Astrocyte (in vitro differentiated cells and primary cell): ENCODE results near the gene PEX11B. TPM values are rescaled to one million over a fixed set of nuclear protein-coding genes. Genes with fewer than 3 reads are reported as not detected.

Source experiments
- DNase-seq: peaks from one replicate; pipeline ENCODE4 v3.0.0-alpha.2; 2010; ENCODE audit warnings: low read depth
- FAIRE-seq: peaks from 2 replicates; lab custom pipeline; 2011; peaks lifted over from hg19 to GRCh38; lab: Jason Lieb, UNC
- H2AFZ ChIP-seq: 2 replicates; pipeline ENCODE4 v1.6.0; 2012; ENCODE audit warnings: low read depth, low read length, inconsistent platforms
- H3K27ac ChIP-seq: 2 replicates; pipeline ENCODE4 v1.5.1; 2011; ENCODE audit warnings: low read depth, low read length, inconsistent platforms
- H3K27me3 ChIP-seq: 2 replicates; pipeline ENCODE4 v1.6.0; 2011; ENCODE audit warnings: low read length, inconsistent platforms; ENCODE audit not compliant: insufficient read depth
- H3K36me3 ChIP-seq: 2 replicates; pipeline ENCODE4 v1.5.1; 2011; ENCODE audit warnings: low read length, inconsistent platforms; ENCODE audit not compliant: insufficient read depth
- H3K4me1 ChIP-seq: 2 replicates; pipeline ENCODE4 v1.5.1; 2011; ENCODE audit warnings: low read length, inconsistent platforms; ENCODE audit not compliant: insufficient read depth
- H3K4me2 ChIP-seq: 2 replicates; pipeline ENCODE4 v1.6.0; 2012; ENCODE audit warnings: low read length, inconsistent platforms
- H3K4me3 ChIP-seq: 2 replicates; pipeline ENCODE4 v1.5.1; 2011; ENCODE audit warnings: low read depth, mild to moderate bottlenecking, low read length, inconsistent platforms; ENCODE audit not compliant: insufficient read depth
- H3K79me2 ChIP-seq: 2 replicates; pipeline ENCODE4 v1.6.0; 2012; ENCODE audit warnings: mild to moderate bottlenecking, low read length, inconsistent platforms; ENCODE audit not compliant: insufficient read depth
- H3K9ac ChIP-seq: 2 replicates; pipeline ENCODE4 v1.6.0; 2012; ENCODE audit warnings: mild to moderate bottlenecking, low read length, inconsistent platforms
- H3K9me3 ChIP-seq: 2 replicates; pipeline ENCODE4 v1.5.1; 2012; ENCODE audit warnings: low read depth, mild to moderate bottlenecking, low read length, inconsistent platforms; ENCODE audit not compliant: insufficient read depth
- H4K20me1 ChIP-seq: 2 replicates; pipeline ENCODE4 v1.6.0; 2012; ENCODE audit warnings: low read length, inconsistent platforms; ENCODE audit not compliant: insufficient read depth
- H3K27ac Mint-ChIP-seq: one replicate; pipeline ENCODE4 v1.8.0; 2021; ENCODE audit warnings: mild to moderate bottlenecking, mixed read lengths; ENCODE audit not compliant: unreplicated experiment
- H3K27me3 Mint-ChIP-seq: one replicate; pipeline ENCODE4 v1.8.0; 2021; ENCODE audit warnings: low read depth, mixed read lengths; ENCODE audit not compliant: unreplicated experiment
- H3K36me3 Mint-ChIP-seq: one replicate; pipeline ENCODE4 v1.8.0; 2021; ENCODE audit warnings: low read depth, mixed read lengths; ENCODE audit not compliant: unreplicated experiment
- H3K4me1 Mint-ChIP-seq: one replicate; pipeline ENCODE4 v1.8.0; 2021; ENCODE audit warnings: low read depth, mixed read lengths; ENCODE audit not compliant: unreplicated experiment
- H3K4me3 Mint-ChIP-seq: one replicate; pipeline ENCODE4 v1.8.0; 2021; ENCODE audit warnings: mild to moderate bottlenecking, moderate library complexity, mixed read lengths; ENCODE audit not compliant: unreplicated experiment
- H3K9me3 Mint-ChIP-seq: one replicate; pipeline ENCODE4 v1.8.0; 2021; ENCODE audit warnings: mild to moderate bottlenecking, mixed read lengths; ENCODE audit not compliant: unreplicated experiment
- EZH2 ChIP-seq: IDR thresholded peaks from 2 replicates; pipeline ENCODE4 v1.6.1; 2012; ENCODE audit warnings: mild to moderate bottlenecking, low read length, inconsistent platforms; ENCODE audit not compliant: insufficient read depth
- total RNA-seq: library from RNA; stranded (reverse); gene quantifications from 2 replicates; pipeline ENCODE4 v1.2.1, GENCODE V29; 2021
- TF ChIP-seq, protein P1 (sequence below): IDR thresholded peaks from 2 replicates; pipeline ENCODE4 v1.5.1; 2011; ENCODE audit warnings: low read depth, mild to moderate bottlenecking, inconsistent platforms, low read length, moderate library complexity; ENCODE audit not compliant: insufficient read depth

PEX11B gene
- total RNA-seq, 1 donor from 2014 or later: 20.7 TPM

DNA sequence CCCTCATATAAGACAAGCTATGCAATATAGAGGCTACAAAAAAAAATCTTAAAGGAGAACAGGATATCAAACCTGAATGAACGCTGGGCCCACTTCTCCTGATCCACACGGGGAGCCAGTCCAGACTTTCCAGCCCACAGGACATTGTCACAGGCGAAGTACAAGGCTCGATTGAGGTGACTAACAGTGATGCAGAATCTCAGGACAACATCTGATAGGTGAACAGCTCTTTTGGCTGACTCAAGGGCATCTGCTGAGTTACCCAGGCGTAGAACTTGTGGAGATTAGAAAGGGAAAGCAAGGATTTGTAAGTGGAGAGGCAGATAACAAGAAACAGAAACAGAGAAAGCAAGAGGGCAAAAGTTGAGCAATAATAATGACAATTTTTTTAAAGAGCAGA is 1.8 kb downstream of the PEX11B start:
- peaks cover 20% of the 10 kb centered on the region for H3K4me1 ChIP-seq
- Mint-ChIP-seq H3K36me3 (peaks cover 10% of the 10 kb centered on the region), H3K27ac (peak overlapping the region; percentile 28), H3K27me3 (no peaks in the 10 kb centered on the region), H3K4me1 (peaks cover 13% of the 10 kb centered on the region), H3K9me3 (no peaks in the 10 kb centered on the region), H3K4me3 (peak overlapping the region; percentile 77)
- no peak overlapping the region for H3K4me3 ChIP-seq
- peaks cover 14% of the 10 kb centered on the region for H3K79me2 ChIP-seq
- H3K9me3 ChIP-seq: no peaks in the 10 kb centered on the region
- H3K36me3 ChIP-seq: peaks cover 9% of the 10 kb centered on the region
- no peaks in the 10 kb centered on the region for H3K27me3 ChIP-seq
- no peaks in the 10 kb centered on the region for H4K20me1 ChIP-seq
- H2AFZ ChIP-seq: no peak overlapping the region
- no peak overlapping the region for H3K27ac ChIP-seq
- peak overlapping the region; percentile 33 for H3K4me2 ChIP-seq
- peak; percentile 5 for DNase-seq
- no peak for TF ChIP-seq EZH2
- TF ChIP-seq, protein P1, sequence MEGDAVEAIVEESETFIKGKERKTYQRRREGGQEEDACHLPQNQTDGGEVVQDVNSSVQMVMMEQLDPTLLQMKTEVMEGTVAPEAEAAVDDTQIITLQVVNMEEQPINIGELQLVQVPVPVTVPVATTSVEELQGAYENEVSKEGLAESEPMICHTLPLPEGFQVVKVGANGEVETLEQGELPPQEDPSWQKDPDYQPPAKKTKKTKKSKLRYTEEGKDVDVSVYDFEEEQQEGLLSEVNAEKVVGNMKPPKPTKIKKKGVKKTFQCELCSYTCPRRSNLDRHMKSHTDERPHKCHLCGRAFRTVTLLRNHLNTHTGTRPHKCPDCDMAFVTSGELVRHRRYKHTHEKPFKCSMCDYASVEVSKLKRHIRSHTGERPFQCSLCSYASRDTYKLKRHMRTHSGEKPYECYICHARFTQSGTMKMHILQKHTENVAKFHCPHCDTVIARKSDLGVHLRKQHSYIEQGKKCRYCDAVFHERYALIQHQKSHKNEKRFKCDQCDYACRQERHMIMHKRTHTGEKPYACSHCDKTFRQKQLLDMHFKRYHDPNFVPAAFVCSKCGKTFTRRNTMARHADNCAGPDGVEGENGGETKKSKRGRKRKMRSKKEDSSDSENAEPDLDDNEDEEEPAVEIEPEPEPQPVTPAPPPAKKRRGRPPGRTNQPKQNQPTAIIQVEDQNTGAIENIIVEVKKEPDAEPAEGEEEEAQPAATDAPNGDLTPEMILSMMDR: no peak
- H3K9ac ChIP-seq: peak overlapping the region; percentile 27
- FAIRE-seq: no peak

DNA sequence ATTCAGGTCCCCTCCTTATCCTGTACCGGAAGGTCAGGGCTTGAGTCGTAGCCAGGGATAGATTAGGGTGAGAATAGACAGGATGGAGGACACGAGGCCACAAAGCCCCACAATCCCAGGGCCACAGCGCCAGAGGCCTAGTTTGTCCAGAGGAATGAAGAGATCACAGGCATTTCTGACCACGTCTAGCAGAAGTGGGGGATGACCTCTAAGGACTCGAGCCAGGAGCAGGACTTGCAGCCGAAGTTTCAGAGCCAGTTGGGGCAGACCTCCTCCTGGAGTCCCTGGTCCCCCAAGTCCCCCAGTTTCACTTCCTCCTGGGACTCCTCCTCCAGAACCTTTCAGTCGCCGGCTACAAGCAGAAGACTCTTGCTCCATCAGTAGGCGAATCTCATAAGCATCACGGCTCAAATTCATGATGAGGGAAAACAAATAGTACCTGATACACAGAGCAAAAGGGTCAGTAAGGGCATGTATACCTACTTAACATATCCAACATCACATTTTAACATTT is 6.3 kb downstream of the PEX11B start:
- Histone ChIP-seq H3K79me2 (peaks cover 7% of the 10 kb centered on the region), H3K9me3 (no peaks in the 10 kb centered on the region), H3K4me2 (no peak overlapping the region), H4K20me1 (no peaks in the 10 kb centered on the region), H3K4me3 (no peak overlapping the region), H3K27ac (no peak overlapping the region), H3K4me1 (peaks cover 16% of the 10 kb centered on the region), H3K9ac (no peak overlapping the region), H3K27me3 (no peaks in the 10 kb centered on the region), H3K36me3 (peaks cover 18% of the 10 kb centered on the region), H2AFZ (no peak overlapping the region)
- FAIRE-seq (no peak), DNase-seq (no peak)
- no peak for TF ChIP-seq EZH2
- TF ChIP-seq, protein P1: no peak
- Mint-ChIP-seq H3K9me3 (no peaks in the 10 kb centered on the region), H3K27me3 (no peaks in the 10 kb centered on the region), H3K4me3 (no peak overlapping the region), H3K36me3 (peaks cover 8% of the 10 kb centered on the region), H3K27ac (no peak overlapping the region), H3K4me1 (peaks cover 11% of the 10 kb centered on the region)

DNA sequence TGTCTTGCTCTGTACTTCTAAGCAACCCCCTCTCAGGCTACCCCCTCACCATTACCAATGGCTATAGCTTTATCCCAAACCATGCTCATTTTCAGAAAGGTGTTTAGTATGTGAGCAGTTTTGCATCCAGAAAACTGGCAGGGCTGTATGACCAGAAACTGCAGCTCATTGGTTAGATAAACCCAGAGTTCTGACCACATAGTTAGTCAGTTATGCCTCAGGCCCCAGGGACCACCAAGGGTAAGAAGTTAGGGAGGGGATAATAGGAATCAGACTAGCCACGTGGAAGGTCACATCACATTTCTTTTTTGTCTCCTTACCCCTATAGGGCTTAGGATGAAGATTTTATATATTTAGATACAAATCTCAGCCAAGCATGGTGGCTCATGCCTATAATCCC is 9.9 kb downstream of the PEX11B start:
- no peaks in the 10 kb centered on the region for H3K9me3 Mint-ChIP-seq
- peak overlapping the region; percentile 21 for H3K27ac ChIP-seq
- peaks cover 14% of the 10 kb centered on the region for H3K4me1 Mint-ChIP-seq
- DNase-seq: no peak
- H3K27me3 Mint-ChIP-seq: no peaks in the 10 kb centered on the region
- H3K27ac Mint-ChIP-seq: no peak overlapping the region
- H3K27me3 ChIP-seq: no peaks in the 10 kb centered on the region
- FAIRE-seq: no peak
- no peaks in the 10 kb centered on the region for H4K20me1 ChIP-seq
- H3K4me3 Mint-ChIP-seq: no peak overlapping the region
- H3K9me3 ChIP-seq: no peaks in the 10 kb centered on the region
- peaks cover 16% of the 10 kb centered on the region for H3K4me1 ChIP-seq
- H2AFZ ChIP-seq: no peak overlapping the region
- peaks cover 14% of the 10 kb centered on the region for H3K36me3 ChIP-seq
- peak overlapping the region; percentile 31 for H3K9ac ChIP-seq
- H3K4me2 ChIP-seq: peak overlapping the region; percentile 58
- H3K36me3 Mint-ChIP-seq: peaks cover 7% of the 10 kb centered on the region
- H3K4me3 ChIP-seq: no peak overlapping the region
- peaks cover 4% of the 10 kb centered on the region for H3K79me2 ChIP-seq
- no peak for TF ChIP-seq EZH2
- TF ChIP-seq, protein P1: no peak
